WTC11 (cell line): ENCODE measurements around the gene VGLL3.

ENCODE experiments used
- CREM ChIP-seq: sonication (generic); formaldehyde crosslinking; IDR thresholded peaks from 2 replicates; pipeline ENCODE4 v1.8.1; 2022; ENCODE audit warnings: mild to moderate bottlenecking, missing genetic modification reagents, moderate library complexity
- NFYB ChIP-seq: sonication (generic); formaldehyde crosslinking; conservative IDR thresholded peaks from 2 replicates; pipeline ENCODE4 v1.8.0; 2022; ENCODE audit warnings: low read depth, missing genetic modification reagents
- NR1H2 ChIP-seq: sonication (generic); formaldehyde crosslinking; IDR thresholded peaks from 2 replicates; pipeline ENCODE4 v1.9.0; 2021; ENCODE audit warnings: mild to moderate bottlenecking, moderate library complexity, missing genetic modification reagents
- NR2C2 ChIP-seq: sonication (generic); formaldehyde crosslinking; IDR thresholded peaks from 2 replicates; pipeline ENCODE4 v1.8.0; 2022; ENCODE audit warnings: mild to moderate bottlenecking, missing genetic modification reagents
- TCF7 ChIP-seq: sonication (generic); formaldehyde crosslinking; IDR thresholded peaks from 2 replicates; pipeline ENCODE4 v1.8.0; 2022; ENCODE audit warnings: mild to moderate bottlenecking, low read depth, missing genetic modification reagents, moderate library complexity
- TEAD4 ChIP-seq: sonication (generic); formaldehyde crosslinking; IDR thresholded peaks from 2 replicates; pipeline ENCODE4 v1.8.0; 2022; ENCODE audit warnings: mild to moderate bottlenecking, missing genetic modification reagents
- ZNF138 ChIP-seq: sonication (generic); formaldehyde crosslinking; conservative IDR thresholded peaks from 2 replicates; pipeline ENCODE4 v1.8.1; 2022; ENCODE audit warnings: mild to moderate bottlenecking, moderate library complexity, missing genetic modification reagents
- TF ChIP-seq, protein P1 (sequence below): sonication (generic); formaldehyde crosslinking; IDR thresholded peaks from 2 replicates; pipeline ENCODE4 v1.8.1; 2022; ENCODE audit warnings: missing genetic modification reagents, borderline replicate concordance
- TF ChIP-seq, protein P2 (sequence below): fragments of 200-600 bp; IDR thresholded peaks from 2 replicates; pipeline ENCODE4 v1.8.0; 2022; ENCODE audit warnings: antibody characterized with exemption
- TF ChIP-seq, protein P3 (sequence below): sonication (generic); formaldehyde crosslinking; IDR thresholded peaks from 2 replicates; pipeline ENCODE4 v1.8.0; 2022; ENCODE audit warnings: mild to moderate bottlenecking, missing genetic modification reagents

DNA sequence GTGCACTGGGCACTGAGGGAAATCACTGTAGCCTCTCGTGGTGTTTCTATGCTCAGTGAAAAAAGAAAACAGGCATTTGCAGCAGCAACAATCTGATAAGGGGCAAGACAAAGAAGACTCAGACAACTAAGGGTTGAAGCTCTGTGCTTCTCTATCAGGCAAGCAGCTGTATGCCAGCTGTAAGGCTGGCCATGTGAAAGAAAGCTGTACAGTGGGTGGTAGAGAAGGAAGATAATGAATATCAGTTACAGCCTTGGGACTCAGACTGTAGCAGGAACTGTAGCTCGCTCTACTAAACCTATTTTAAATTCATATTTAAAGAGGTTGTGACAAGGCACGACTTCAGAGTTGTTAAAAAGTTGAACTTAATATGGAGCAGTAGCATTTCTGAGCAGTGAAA is 76.3 kb downstream of the VGLL3 start:
- TF ChIP-seq, protein P1, sequence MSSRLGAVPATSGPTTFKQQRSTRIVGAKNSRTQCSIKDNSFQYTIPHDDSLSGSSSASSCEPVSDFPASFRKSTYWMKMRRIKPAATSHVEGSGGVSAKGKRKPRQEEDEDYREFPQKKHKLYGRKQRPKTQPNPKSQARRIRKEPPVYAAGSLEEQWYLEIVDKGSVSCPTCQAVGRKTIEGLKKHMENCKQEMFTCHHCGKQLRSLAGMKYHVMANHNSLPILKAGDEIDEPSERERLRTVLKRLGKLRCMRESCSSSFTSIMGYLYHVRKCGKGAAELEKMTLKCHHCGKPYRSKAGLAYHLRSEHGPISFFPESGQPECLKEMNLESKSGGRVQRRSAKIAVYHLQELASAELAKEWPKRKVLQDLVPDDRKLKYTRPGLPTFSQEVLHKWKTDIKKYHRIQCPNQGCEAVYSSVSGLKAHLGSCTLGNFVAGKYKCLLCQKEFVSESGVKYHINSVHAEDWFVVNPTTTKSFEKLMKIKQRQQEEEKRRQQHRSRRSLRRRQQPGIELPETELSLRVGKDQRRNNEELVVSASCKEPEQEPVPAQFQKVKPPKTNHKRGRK (CRISPR knock-in tag) = no peak
- TF ChIP-seq NFYB (no peak), NR1H2 (CRISPR knock-in tag) (no peak), NR2C2 (no peak), TCF7 (CRISPR knock-in tag) (no peak), TEAD4 (CRISPR knock-in tag) (no peak), CREM (CRISPR knock-in tag) (no peak), ZNF138 (CRISPR knock-in tag) (no peak)
- TF ChIP-seq, protein P2, sequence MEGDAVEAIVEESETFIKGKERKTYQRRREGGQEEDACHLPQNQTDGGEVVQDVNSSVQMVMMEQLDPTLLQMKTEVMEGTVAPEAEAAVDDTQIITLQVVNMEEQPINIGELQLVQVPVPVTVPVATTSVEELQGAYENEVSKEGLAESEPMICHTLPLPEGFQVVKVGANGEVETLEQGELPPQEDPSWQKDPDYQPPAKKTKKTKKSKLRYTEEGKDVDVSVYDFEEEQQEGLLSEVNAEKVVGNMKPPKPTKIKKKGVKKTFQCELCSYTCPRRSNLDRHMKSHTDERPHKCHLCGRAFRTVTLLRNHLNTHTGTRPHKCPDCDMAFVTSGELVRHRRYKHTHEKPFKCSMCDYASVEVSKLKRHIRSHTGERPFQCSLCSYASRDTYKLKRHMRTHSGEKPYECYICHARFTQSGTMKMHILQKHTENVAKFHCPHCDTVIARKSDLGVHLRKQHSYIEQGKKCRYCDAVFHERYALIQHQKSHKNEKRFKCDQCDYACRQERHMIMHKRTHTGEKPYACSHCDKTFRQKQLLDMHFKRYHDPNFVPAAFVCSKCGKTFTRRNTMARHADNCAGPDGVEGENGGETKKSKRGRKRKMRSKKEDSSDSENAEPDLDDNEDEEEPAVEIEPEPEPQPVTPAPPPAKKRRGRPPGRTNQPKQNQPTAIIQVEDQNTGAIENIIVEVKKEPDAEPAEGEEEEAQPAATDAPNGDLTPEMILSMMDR = no peak
- TF ChIP-seq, protein P3, sequence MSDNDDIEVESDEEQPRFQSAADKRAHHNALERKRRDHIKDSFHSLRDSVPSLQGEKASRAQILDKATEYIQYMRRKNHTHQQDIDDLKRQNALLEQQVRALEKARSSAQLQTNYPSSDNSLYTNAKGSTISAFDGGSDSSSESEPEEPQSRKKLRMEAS (CRISPR knock-in tag) = no peak
